H1 (cell line): ENCODE results near the gene UBE2H. TPM values are rescaled to one million over a fixed set of nuclear protein-coding genes. Genes with fewer than 3 reads are reported as not detected.

Experiments used
- GABPA ChIP-seq: IDR thresholded peaks from 2 replicates; pipeline ENCODE4 v1.6.1; 2011; ENCODE audit warnings: mild to moderate bottlenecking, low read length, moderate library complexity, borderline replicate concordance; ENCODE audit not compliant: insufficient read depth
- HDAC2 ChIP-seq, 2 experiments: fragments of 300-600 bp in 1 of 2; sonication (generic) in 1 of 2; IDR thresholded peaks; 2 replicates each; pipeline ENCODE4 v1.6.1; 2011 to 2012; ENCODE audit warnings: low read depth in 2 of 2, low read length in 2 of 2, mild to moderate bottlenecking in 2 of 2, moderate library complexity in 2 of 2, borderline replicate concordance in 1 of 2, inconsistent platforms in 1 of 2
- polyA plus RNA-seq, 7 experiments: library from polyadenylated mRNA; depleted of rRNA in 3 of 7; stranded (reverse) in 5 of 7; unstranded in 2 of 7; fragments of >200 nt in 5 of 7; fragments of 200-250 nt in 2 of 7; gene quantifications; 1 replicate in 5 of 7; 2 replicates in 1 of 7; 4 replicates in 1 of 7; pipeline versions ENCODE4 v1.2.1 to v1.2.3, GENCODE V29; 2011 to 2013; ENCODE audit warnings: missing spikeins in 2 of 7, mixed read lengths in 2 of 7
- total RNA-seq: library from RNA; stranded (reverse); fragmentation: NEBNext Ultra II Directional; extraction: Animal tissue kit (Norgen Biotek cat#: 25700); gene quantifications from 2 replicates; pipeline ENCODE4 v1.2.1, GENCODE V29; 2021

The UBE2H gene
- total and polyA plus RNA-seq, 2 of the 8 experiments (the other 6 are each of a cell fraction or from before 2014, with no cell fraction given) = 30.6 to 62.2 TPM

DNA sequence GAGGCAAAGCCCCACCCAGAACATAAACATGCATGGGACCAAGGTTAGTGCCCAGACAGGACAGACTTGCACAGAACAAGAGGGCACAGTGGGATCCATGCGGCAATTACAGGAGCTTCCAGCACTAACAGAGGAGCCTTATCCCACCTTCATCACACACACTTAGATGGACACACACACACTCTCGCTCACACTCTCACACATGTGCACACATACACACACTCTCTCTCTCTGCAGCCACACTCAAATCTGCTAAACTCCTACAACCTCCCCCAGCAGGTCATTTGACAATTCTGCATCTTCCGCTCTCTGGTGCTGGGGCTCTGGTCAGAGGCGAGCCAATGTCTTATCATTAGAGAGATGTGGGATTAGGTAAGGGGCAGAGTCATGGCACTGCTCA, 120.5 kb downstream of the UBE2H start (continued):
- TF ChIP-seq GABPA = no peak
- TF ChIP-seq HDAC2 (IDR thresholded peaks at IDR 0.05; ENCODE audit: borderline replicate concordance in 1 of 2, low read depth in 2 of 2, low read length in 2 of 2) = no peak
